SJSA1 (cell line): ENCODE measurements around the gene VSIG1. TPM values are rescaled to one million over a fixed set of nuclear protein-coding genes. Genes with fewer than 3 reads are reported as not detected.
A peak's percentile ranks its signal among the peaks of the same experiment; 100 is the strongest.

Experiments
- DNase-seq, 2 experiments: peaks; one replicate each; pipeline ENCODE4 v3.0.0-alpha.2; 2015 to 2020; ENCODE audit warnings: low spot score in 2 of 2, low read depth in 1 of 2
- H3K27ac ChIP-seq: fragments of 250-450 bp; sonication (Bioruptor Pico); 2 replicates; pipeline ENCODE4 v1.5.1; 2020; ENCODE audit warnings: mild to moderate bottlenecking, moderate library complexity
- H3K27me3 ChIP-seq: fragments of 250-450 bp; sonication (Bioruptor Pico); replicated peaks from 2 replicates; pipeline ENCODE4 v1.5.1; 2020; ENCODE audit warnings: mild to moderate bottlenecking, moderate library complexity
- H3K36me3 ChIP-seq: fragments of 250-450 bp; sonication (Bioruptor Pico); 2 replicates; pipeline ENCODE4 v1.5.1; 2020; ENCODE audit warnings: mild to moderate bottlenecking
- H3K4me1 ChIP-seq: fragments of 250-450 bp; sonication (Bioruptor Pico); replicated peaks from 2 replicates; pipeline ENCODE4 v1.6.1; 2021; ENCODE audit warnings: mild to moderate bottlenecking
- H3K4me3 ChIP-seq: fragments of 250-450 bp; sonication (Bioruptor Pico); 2 replicates; pipeline ENCODE4 v1.5.1; 2020; ENCODE audit warnings: mild to moderate bottlenecking
- H3K9me3 ChIP-seq: fragments of 250-450 bp; sonication (Bioruptor Pico); replicated peaks from 2 replicates; pipeline ENCODE4 v1.5.1; 2020; ENCODE audit warnings: mild to moderate bottlenecking
- total RNA-seq: library from RNA; depleted of rRNA; stranded (reverse); fragments of >200 nt; shearing (Covaris generic); gene quantifications from 2 replicates; pipeline ENCODE4 v1.2.3, GENCODE V29; 2014

VSIG1 gene
- total RNA-seq, 1 experiment from 2014 or later, result 0.37 TPM

DNA sequence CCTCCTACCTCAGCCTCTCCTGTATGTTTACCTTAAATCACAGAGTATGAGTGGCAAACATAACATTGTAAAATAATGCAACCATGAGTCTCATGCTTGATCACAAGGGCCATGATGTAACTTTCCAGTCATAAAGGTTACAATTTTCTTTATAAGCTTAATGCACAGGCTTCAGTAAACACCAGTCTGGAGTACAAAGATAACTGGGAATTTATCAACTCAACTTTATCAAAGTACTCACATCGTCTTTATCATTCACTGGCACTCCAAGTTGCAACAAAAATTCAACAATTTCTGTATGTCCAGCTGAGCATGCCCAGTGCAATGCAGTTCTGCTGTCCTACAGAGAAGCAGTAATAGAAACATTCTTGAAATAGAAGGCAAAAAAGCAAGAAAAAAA, 43.6 kb downstream of the VSIG1 start:
- peaks cover 20% of the 10 kb centered on the region; the same call in 1 of the 2 replicates for H3K36me3 ChIP-seq
- 0 out of 2 replicates have a peak, but pooled peaks cover 3% of the 10 kb centered on the region for H3K4me1 ChIP-seq
- no peak for DNase-seq
- H3K9me3 ChIP-seq, result no peaks in the 10 kb centered on the region
- H3K27me3 ChIP-seq, result no peaks in the 10 kb centered on the region
- no peak overlapping the region for H3K27ac ChIP-seq
- H3K4me3 ChIP-seq, result no peak overlapping the region

DNA sequence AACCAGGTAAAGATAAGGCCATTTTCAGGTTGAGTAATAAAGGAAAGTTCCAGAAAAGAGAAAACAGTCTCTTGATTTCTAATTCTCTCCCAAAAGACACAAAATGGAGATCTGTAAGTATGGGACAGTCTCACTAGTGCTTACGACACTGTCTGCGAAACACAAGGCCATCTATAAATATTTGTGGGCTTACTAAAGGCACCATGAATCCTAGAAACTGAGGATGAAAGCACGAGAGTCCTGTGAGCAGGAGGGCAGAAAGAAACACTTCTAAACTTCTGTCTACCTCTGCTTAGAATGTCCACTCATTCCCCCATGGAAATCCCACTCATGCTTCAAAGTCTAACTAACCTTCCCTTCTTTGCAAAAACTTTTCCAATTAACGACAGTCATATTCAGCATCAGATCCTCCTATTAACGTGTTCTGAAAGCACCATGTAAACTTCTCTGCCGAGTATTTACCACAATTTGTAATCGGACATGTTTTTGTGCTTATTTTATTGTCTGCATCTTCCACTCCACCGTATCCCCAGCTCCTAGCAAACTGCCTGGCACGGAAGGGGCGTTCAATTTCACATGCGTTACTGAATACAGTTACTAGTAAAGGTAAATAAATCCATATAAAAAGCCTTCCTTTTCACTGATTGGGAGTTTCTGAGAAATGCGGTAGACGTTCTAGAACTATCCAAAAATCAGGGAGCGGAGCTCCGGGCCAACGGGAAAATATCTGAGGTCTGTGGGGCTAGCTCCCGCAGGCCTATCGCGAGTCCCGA, 45.8 kb downstream of the VSIG1 start:
- H3K4me3 ChIP-seq, result peak overlapping the region; percentile 61
- no peaks in the 10 kb centered on the region for H3K27me3 ChIP-seq
- H3K9me3 ChIP-seq, result no peaks in the 10 kb centered on the region
- peak in 1 of 2 experiments; percentile 52 for DNase-seq
- peaks cover 16% of the 10 kb centered on the region; the same call in 1 of the 2 replicates for H3K36me3 ChIP-seq
- peak overlapping the region; percentile 93 for H3K27ac ChIP-seq
- H3K4me1 ChIP-seq, result 0 out of 2 replicates have a peak, but pooled peaks cover 3% of the 10 kb centered on the region

- H3K27ac ChIP-seq, result peak within 1 kb of the TSS; percentile 93
- H3K4me3 ChIP-seq, result peak within 1 kb of the TSS; percentile 61
- peaks cover 16% of the 10 kb centered on the region; the same call in 1 of the 2 replicates for H3K36me3 ChIP-seq
- H3K27me3 ChIP-seq, result no peaks in the 10 kb centered on the region
- 0 out of 2 replicates have a peak, but pooled peaks cover 3% of the 10 kb centered on the region for H3K4me1 ChIP-seq
- peak; percentile 93 for DNase-seq
- H3K9me3 ChIP-seq, result no peaks in the 10 kb centered on the region
Measured at GRCh38 chrX:108091264-108091877, 46.5 kb downstream of the VSIG1 start, which contains the start of the genes ATG4A and PSMD10. Gene ATG4A (plus strand): TSS chrX:108091778. CDS start chrX:108091827, 49 bp downstream. Gene PSMD10 (minus strand): TSS chrX:108091542. CDS start chrX:108091520, 22 bp downstream.

- no peak overlapping the region for H3K27ac ChIP-seq
- peak in 1 of 2 experiments; percentile 32 for DNase-seq
Measured at GRCh38 chrX:108091878-108092291, 47.0 kb downstream of the VSIG1 start.

GRCh38 chrX:108097380-108097779, 52.5 kb downstream of the VSIG1 start:
- DNase-seq, result no peak
- Histone ChIP-seq H3K27ac (no peak overlapping the region), H3K4me3 (no peak overlapping the region), H3K36me3 (no peaks in the 10 kb centered on the region), H3K9me3 (no peaks in the 10 kb centered on the region), H3K27me3 (no peaks in the 10 kb centered on the region), H3K4me1 (peaks cover 9% of the 10 kb centered on the region)

More at GRCh38 chrX:108091878-108092291, 47.0 kb downstream of the VSIG1 start:
- H3K36me3 ChIP-seq, result peaks cover 12% of the 10 kb centered on the region; the same call in 1 of the 2 replicates
- peak overlapping the region; percentile 61 for H3K4me3 ChIP-seq
- no peaks in the 10 kb centered on the region for H3K9me3 ChIP-seq
- peaks cover 4% of the 10 kb centered on the region for H3K4me1 ChIP-seq
- no peaks in the 10 kb centered on the region for H3K27me3 ChIP-seq

- DNase-seq, result no peak
- H3K27ac ChIP-seq, result no peak overlapping the region
- no peak overlapping the region for H3K4me3 ChIP-seq
- H3K27me3 ChIP-seq, result no peaks in the 10 kb centered on the region
- no peaks in the 10 kb centered on the region for H3K36me3 ChIP-seq
- no peaks in the 10 kb centered on the region for H3K4me1 ChIP-seq
- H3K9me3 ChIP-seq, result no peaks in the 10 kb centered on the region
Measured at GRCh38 chrX:108105473-108105872, 60.6 kb downstream of the VSIG1 start.

DNA sequence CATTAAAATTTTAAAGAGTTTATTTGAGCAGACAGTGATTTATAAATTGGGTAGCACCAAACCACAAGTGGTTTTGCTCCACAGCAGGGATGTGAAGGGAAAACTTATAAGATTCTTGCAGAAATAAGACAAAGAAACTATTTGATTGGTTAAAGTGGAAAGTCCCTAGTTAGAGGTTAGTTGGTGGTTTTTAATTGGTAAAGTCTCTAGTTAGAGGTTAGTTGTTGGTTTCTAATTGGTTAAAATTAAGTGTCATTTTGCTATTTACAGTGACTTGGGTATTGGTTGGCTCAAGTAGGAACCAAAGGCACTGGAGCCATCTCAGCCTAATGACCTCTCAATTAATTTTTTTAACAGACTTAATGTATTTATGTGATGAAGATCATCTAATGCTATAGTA, 69.7 kb downstream of the VSIG1 start:
- no peak overlapping the region for H3K4me3 ChIP-seq
- H3K9me3 ChIP-seq, result no peaks in the 10 kb centered on the region
- H3K27ac ChIP-seq, result no peak overlapping the region
- H3K36me3 ChIP-seq, result no peaks in the 10 kb centered on the region
- no peaks in the 10 kb centered on the region for H3K4me1 ChIP-seq
- H3K27me3 ChIP-seq, result no peaks in the 10 kb centered on the region
- DNase-seq, result no peak

- no peak for DNase-seq
- H3K27ac ChIP-seq, result no peak overlapping the region
- no peak overlapping the region for H3K4me3 ChIP-seq
- H3K36me3 ChIP-seq, result no peaks in the 10 kb centered on the region
- no peaks in the 10 kb centered on the region for H3K9me3 ChIP-seq
- H3K27me3 ChIP-seq, result no peaks in the 10 kb centered on the region
- H3K4me1 ChIP-seq, result peaks cover 8% of the 10 kb centered on the region
Measured at GRCh38 chrX:108117988-108118387, 73.1 kb downstream of the VSIG1 start.

DNA sequence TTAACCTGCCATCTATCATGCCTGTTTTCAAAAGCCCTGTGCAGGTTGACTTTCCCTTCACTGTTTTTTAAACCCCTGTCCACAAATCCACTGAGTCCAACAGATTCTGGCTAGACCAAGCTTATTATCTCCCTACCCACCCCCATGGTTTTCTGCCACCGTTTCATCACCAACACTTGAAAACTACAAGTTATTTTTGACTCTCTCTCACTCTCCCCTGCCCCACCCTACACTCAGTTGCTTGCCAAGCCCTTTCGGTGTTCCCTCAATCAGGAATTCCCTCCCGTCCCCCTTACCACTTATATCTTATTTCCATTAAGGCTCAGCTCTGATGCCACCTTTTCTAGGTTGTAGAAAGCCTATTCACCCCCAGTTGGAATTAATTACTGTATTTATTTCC, 76.4 kb downstream of the VSIG1 start:
- H3K27ac ChIP-seq, result no peak overlapping the region
- H3K4me1 ChIP-seq, result peaks cover 16% of the 10 kb centered on the region
- H3K27me3 ChIP-seq, result no peaks in the 10 kb centered on the region
- H3K36me3 ChIP-seq, result no peaks in the 10 kb centered on the region
- no peak overlapping the region for H3K4me3 ChIP-seq
- no peak for DNase-seq
- H3K9me3 ChIP-seq, result no peaks in the 10 kb centered on the region

GRCh38 chrX:108122748-108123147, 77.9 kb downstream of the VSIG1 start:
- Histone ChIP-seq H3K4me3 (no peak overlapping the region), H3K27me3 (no peaks in the 10 kb centered on the region), H3K4me1 (peaks cover 16% of the 10 kb centered on the region), H3K9me3 (no peaks in the 10 kb centered on the region), H3K36me3 (no peaks in the 10 kb centered on the region), H3K27ac (peak overlapping the region; percentile 43; the same call in 1 of the 2 replicates)
- peak in 1 of 2 experiments; percentile 23 for DNase-seq

- Histone ChIP-seq H3K4me3 (no peak overlapping the region), H3K27ac (no peak overlapping the region), H3K9me3 (no peaks in the 10 kb centered on the region), H3K36me3 (no peaks in the 10 kb centered on the region; the same call in 1 of the 2 replicates), H3K4me1 (peaks cover 16% of the 10 kb centered on the region), H3K27me3 (no peaks in the 10 kb centered on the region)
- DNase-seq, result no peak
Measured at GRCh38 chrX:108123591-108124366, 78.9 kb downstream of the VSIG1 start.

DNA sequence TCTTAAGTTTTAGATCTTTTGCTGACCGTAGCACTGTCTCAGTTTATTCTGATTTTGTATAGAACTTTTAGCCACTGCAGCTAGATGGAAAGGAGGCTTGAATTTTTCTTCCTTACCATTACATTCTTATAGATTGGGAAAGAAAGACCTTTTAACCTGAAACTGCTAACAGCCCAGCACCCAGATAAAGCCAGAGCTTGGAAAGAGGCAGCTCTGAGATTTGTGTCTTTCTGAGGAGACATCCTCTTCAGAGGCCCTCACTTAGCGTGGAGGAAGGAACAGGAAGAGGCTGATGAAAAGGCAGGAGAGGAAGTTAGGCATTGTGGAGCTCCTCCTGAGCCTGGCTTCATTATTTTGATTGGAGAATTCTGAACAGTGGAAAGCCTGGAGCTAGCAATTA, 81.8 kb downstream of the VSIG1 start:
- Histone ChIP-seq H3K36me3 (no peaks in the 10 kb centered on the region; the same call in 1 of the 2 replicates), H3K4me3 (no peak overlapping the region), H3K4me1 (peaks cover 27% of the 10 kb centered on the region), H3K27ac (no peak overlapping the region), H3K27me3 (no peaks in the 10 kb centered on the region), H3K9me3 (no peaks in the 10 kb centered on the region)
- DNase-seq, result no peak

DNA sequence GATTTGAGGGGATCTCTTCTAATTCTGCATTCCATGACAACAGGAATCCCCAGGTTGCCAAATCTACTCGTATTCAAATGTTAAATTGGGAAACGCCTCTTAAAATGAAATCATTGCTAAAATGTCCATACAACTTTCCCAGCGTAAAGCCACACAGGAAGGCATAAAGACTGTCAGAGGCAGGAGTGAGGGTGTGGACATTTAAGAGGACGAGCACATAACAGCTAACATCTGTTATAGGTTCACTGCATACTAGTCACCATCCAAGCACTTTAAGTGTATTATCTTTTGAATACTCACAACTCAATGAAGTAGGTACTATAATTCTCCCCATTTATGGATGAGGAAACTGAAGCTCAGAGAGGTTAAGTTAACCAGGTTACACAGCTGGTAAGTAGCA, 82.3 kb downstream of the VSIG1 start:
- Histone ChIP-seq H3K4me3 (no peak overlapping the region), H3K36me3 (peaks cover 1% of the 10 kb centered on the region), H3K9me3 (no peaks in the 10 kb centered on the region), H3K4me1 (peaks cover 32% of the 10 kb centered on the region), H3K27me3 (no peaks in the 10 kb centered on the region), H3K27ac (no peak overlapping the region)
- no peak for DNase-seq
